ENCODE data around the gene DTNBP1.
A peak's percentile ranks its signal among the peaks of the same experiment; 100 is the strongest.

DNA sequence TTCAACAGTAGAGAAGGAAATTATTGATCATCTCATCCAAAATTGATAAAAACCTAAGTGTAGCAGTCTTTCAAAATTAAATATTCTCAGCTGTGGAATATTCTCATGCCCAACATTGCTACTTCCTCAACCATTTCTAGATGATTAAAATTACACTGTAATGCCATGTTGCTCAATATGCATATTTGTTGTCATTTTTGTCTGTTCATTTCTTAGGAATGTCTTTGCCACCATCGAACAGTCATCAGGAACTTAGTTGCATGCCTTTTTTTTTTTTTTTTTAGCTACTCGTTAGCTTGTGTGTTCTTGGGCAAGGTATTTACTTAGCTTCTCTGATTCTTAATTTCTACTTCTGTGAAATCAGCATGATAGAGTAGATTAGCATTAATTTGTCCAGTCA lies 188.6 kb downstream of the DTNBP1 start:
- TF ChIP-seq, protein P1, sequence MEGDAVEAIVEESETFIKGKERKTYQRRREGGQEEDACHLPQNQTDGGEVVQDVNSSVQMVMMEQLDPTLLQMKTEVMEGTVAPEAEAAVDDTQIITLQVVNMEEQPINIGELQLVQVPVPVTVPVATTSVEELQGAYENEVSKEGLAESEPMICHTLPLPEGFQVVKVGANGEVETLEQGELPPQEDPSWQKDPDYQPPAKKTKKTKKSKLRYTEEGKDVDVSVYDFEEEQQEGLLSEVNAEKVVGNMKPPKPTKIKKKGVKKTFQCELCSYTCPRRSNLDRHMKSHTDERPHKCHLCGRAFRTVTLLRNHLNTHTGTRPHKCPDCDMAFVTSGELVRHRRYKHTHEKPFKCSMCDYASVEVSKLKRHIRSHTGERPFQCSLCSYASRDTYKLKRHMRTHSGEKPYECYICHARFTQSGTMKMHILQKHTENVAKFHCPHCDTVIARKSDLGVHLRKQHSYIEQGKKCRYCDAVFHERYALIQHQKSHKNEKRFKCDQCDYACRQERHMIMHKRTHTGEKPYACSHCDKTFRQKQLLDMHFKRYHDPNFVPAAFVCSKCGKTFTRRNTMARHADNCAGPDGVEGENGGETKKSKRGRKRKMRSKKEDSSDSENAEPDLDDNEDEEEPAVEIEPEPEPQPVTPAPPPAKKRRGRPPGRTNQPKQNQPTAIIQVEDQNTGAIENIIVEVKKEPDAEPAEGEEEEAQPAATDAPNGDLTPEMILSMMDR (conservative IDR thresholded peaks at IDR 0.05; ENCODE audit: low read depth, low read length): no peak
- TF ChIP-seq POLR2A (IDR thresholded peaks at IDR 0.05; ENCODE audit: low read depth, low read length) (no peak), RAD21 (IDR thresholded peaks at IDR 0.05; ENCODE audit: low read length) (no peak), MAFK (IDR thresholded peaks at IDR 0.05; ENCODE audit: low read depth, low read length) (no peak), CHD1 (IDR thresholded peaks at IDR 0.05; ENCODE audit: low read depth, low read length) (no peak), CEBPB (IDR thresholded peaks at IDR 0.05; ENCODE audit: low read depth, low read length) (peak; percentile 96), MXI1 (IDR thresholded peaks at IDR 0.05; ENCODE audit: borderline replicate concordance, low read depth, low read length) (no peak)
- TF ChIP-seq, protein P2, sequence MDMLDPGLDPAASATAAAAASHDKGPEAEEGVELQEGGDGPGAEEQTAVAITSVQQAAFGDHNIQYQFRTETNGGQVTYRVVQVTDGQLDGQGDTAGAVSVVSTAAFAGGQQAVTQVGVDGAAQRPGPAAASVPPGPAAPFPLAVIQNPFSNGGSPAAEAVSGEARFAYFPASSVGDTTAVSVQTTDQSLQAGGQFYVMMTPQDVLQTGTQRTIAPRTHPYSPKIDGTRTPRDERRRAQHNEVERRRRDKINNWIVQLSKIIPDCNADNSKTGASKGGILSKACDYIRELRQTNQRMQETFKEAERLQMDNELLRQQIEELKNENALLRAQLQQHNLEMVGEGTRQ (IDR thresholded peaks at IDR 0.05; ENCODE audit: low read depth, low read length): no peak
